Ectodermal cell (in vitro differentiated cells): ENCODE data around the gene BMP2K.

Source experiments
- H3K27ac ChIP-seq: 2 replicates; pipeline ENCODE4 v1.7.0; 2013; ENCODE audit warnings: mild to moderate bottlenecking, low read depth, low read length; ENCODE audit not compliant: insufficient read depth, poor library complexity, severe bottlenecking
- H3K27me3 ChIP-seq: 2 replicates; pipeline ENCODE4 v1.7.0; 2013; ENCODE audit warnings: mild to moderate bottlenecking, low read length; ENCODE audit not compliant: insufficient read depth, control insufficient read depth, poor library complexity, severe bottlenecking
- H3K36me3 ChIP-seq: one replicate; pipeline ENCODE4 v1.7.0; 2013; ENCODE audit warnings: low read length; ENCODE audit not compliant: control insufficient read depth, insufficient read depth
- H3K4me1 ChIP-seq: one replicate; pipeline ENCODE4 v1.7.0; 2013; ENCODE audit warnings: low read length; ENCODE audit not compliant: control insufficient read depth, insufficient read depth
- H3K4me3 ChIP-seq: 2 replicates; pipeline ENCODE4 v1.7.0; 2013; ENCODE audit warnings: low read depth, low read length, control low read depth; ENCODE audit not compliant: insufficient read depth
- H3K9me3 ChIP-seq: 2 replicates; pipeline ENCODE4 v1.7.0; 2013; ENCODE audit warnings: mild to moderate bottlenecking, low read length, moderate library complexity; ENCODE audit not compliant: control insufficient read depth
- WGBS, 2 experiments: methylation state at CpG; one replicate each; pipeline ENCODE4 v1.1.7; 2013; ENCODE audit warnings: missing lambda C conversion rate in 2 of 2; 5-methylcytosine and 5-hydroxymethylcytosine counted together

The BMP2K gene

GRCh38 chr4:78763763-78764387 is 12.3 kb upstream of the BMP2K start:
- Histone ChIP-seq H3K4me1 (no peaks in the 10 kb centered on the region), H3K4me3 (no peak overlapping the region), H3K27ac (no peak overlapping the region), H3K36me3 (no peaks in the 10 kb centered on the region), H3K27me3 (no peaks in the 10 kb centered on the region), H3K9me3 (no peaks in the 10 kb centered on the region)
- 93 to 100% methylated on average over 2 to 3 of the region's 3 CpGs for WGBS, 2 experiments

DNA sequence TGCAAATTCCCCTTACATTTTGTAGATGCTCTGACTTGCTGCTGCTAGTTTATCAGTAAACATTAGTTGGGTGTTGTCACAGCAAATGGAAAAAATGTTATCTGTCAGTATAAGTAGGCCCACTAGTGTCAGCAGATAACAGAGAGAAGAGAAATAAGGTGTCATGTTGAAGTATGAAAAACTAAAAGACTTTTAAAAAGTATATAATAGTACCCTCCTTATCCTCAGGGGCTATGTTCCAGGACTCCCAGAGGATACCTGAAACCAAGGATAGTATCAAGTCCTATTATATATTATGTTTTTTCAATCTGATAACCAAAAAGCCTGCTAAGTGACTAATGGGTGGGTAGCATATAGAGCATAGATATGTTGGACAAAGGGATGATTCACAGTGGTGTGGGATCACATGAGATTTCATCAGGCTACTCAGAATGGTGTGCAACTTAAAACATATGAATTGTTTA is 11.6 kb upstream of the BMP2K start:
- H3K27ac ChIP-seq, result no peak overlapping the region
- no peaks in the 10 kb centered on the region for H3K9me3 ChIP-seq
- H3K4me3 ChIP-seq, result no peak overlapping the region
- H3K4me1 ChIP-seq, result no peaks in the 10 kb centered on the region
- H3K27me3 ChIP-seq, result no peaks in the 10 kb centered on the region
- no peaks in the 10 kb centered on the region for H3K36me3 ChIP-seq

DNA sequence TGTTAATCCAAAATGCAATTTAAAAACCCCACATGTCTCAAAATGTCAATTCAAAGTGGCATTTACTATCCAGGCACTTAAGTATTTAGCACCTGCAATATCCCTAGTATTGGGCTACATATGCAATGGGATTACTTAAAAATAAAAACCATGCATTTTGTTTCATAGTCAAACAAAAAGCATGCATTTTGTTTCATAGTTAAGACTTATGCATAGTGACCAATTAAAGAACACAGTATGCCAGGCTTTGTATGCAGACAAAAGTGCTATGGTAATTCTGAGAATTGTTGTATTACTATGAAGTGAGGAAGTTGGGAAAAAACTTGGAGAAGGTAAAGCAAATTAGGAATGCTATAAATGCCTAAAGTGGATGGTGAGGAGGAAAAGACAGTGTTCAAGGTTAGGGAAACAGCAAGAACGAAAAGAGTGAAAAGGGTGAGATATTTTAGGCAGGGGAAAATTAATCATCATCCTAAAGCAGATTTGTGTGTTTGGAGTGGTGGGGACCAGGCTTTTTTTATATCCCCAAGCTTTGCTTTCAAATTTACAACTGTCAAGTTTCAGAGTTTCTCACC is 10.6 kb upstream of the BMP2K start:
- Histone ChIP-seq H3K9me3 (no peaks in the 10 kb centered on the region), H3K36me3 (no peaks in the 10 kb centered on the region), H3K4me1 (no peaks in the 10 kb centered on the region), H3K27me3 (no peaks in the 10 kb centered on the region), H3K27ac (no peak overlapping the region), H3K4me3 (no peak overlapping the region)
- 76 to 82% methylated on average over 1 of the region's 1 CpG for WGBS, 2 experiments

GRCh38 chr4:78766026-78766425 is 10.1 kb upstream of the BMP2K start:
- no peaks in the 10 kb centered on the region for H3K9me3 ChIP-seq
- 89 to 93% methylated on average over 2 of the region's 3 CpGs for WGBS, 2 experiments
- H3K4me3 ChIP-seq, result no peak overlapping the region
- no peaks in the 10 kb centered on the region for H3K27me3 ChIP-seq
- no peak overlapping the region for H3K27ac ChIP-seq
- no peaks in the 10 kb centered on the region for H3K4me1 ChIP-seq
- no peaks in the 10 kb centered on the region for H3K36me3 ChIP-seq

GRCh38 chr4:78766650-78767049 is 9.5 kb upstream of the BMP2K start:
- 91 to 96% methylated on average over 5 of the region's 5 CpGs for WGBS, 2 experiments
- H3K27me3 ChIP-seq, result no peaks in the 10 kb centered on the region
- no peak overlapping the region for H3K4me3 ChIP-seq
- no peaks in the 10 kb centered on the region for H3K4me1 ChIP-seq
- no peaks in the 10 kb centered on the region for H3K36me3 ChIP-seq
- no peak overlapping the region for H3K27ac ChIP-seq
- no peaks in the 10 kb centered on the region for H3K9me3 ChIP-seq

- H3K27ac ChIP-seq, result no peak overlapping the region
- no peaks in the 10 kb centered on the region for H3K4me1 ChIP-seq
- no peaks in the 10 kb centered on the region for H3K9me3 ChIP-seq
- no peaks in the 10 kb centered on the region for H3K36me3 ChIP-seq
- no peak overlapping the region for H3K4me3 ChIP-seq
- H3K27me3 ChIP-seq, result no peaks in the 10 kb centered on the region
Observed at GRCh38 chr4:78767350-78767749, 8.8 kb upstream of the BMP2K start.

DNA sequence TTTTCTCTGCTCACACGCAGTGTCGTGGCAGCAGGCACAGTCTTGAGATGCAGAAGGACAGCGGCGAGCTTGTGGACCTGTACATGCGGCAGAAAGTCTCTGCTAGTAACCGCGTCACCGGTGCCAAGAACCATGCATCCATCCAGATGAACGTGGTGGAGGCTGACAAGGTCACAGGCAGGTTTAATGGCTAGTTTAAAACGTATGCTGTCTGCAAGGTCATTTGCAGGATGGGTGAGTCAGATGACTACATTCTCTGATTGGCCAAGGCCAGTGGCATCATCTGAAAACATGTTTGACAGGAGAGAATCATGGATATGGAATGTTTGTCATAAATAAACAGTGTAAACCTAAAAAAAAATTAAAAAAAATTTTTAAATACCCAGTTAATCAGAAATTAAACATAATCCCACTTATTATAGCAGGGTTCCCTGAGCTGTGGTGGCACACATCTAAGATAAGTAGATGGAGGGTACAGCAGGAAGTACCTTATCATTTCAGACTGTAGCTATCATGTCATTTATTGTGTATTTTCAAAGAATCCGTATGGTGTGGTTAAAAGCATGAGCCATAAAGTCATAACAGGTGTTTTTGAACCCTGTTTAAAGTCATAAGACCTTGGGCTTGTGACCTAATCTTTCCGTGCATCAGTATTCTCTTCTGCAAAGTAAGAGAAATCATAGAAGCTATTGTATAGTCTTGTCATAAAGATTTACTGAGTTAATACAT is 7.5 kb upstream of the BMP2K start:
- Histone ChIP-seq H3K36me3 (no peaks in the 10 kb centered on the region), H3K27ac (no peak overlapping the region), H3K27me3 (no peaks in the 10 kb centered on the region), H3K9me3 (no peaks in the 10 kb centered on the region), H3K4me1 (no peaks in the 10 kb centered on the region), H3K4me3 (no peak overlapping the region)
- WGBS, 2 experiments, result 89% methylated on average over 12 of the region's 12 CpGs

GRCh38 chr4:78770091-78770642 is 6.0 kb upstream of the BMP2K start:
- 93 to 96% methylated on average over 3 of the region's 3 CpGs for WGBS, 2 experiments
- H3K4me3 ChIP-seq, result no peak overlapping the region
- no peak overlapping the region for H3K27ac ChIP-seq
- H3K9me3 ChIP-seq, result no peaks in the 10 kb centered on the region
- H3K36me3 ChIP-seq, result no peaks in the 10 kb centered on the region
- H3K27me3 ChIP-seq, result no peaks in the 10 kb centered on the region
- H3K4me1 ChIP-seq, result peaks cover 3% of the 10 kb centered on the region

- Histone ChIP-seq H3K27me3 (no peaks in the 10 kb centered on the region), H3K36me3 (no peaks in the 10 kb centered on the region), H3K9me3 (no peaks in the 10 kb centered on the region), H3K27ac (no peak overlapping the region), H3K4me3 (no peak overlapping the region), H3K4me1 (peaks cover 3% of the 10 kb centered on the region)
- 86 to 87% methylated on average over 4 of the region's 4 CpGs for WGBS, 2 experiments
Observed at GRCh38 chr4:78772526-78773091, 3.5 kb upstream of the BMP2K start.

DNA sequence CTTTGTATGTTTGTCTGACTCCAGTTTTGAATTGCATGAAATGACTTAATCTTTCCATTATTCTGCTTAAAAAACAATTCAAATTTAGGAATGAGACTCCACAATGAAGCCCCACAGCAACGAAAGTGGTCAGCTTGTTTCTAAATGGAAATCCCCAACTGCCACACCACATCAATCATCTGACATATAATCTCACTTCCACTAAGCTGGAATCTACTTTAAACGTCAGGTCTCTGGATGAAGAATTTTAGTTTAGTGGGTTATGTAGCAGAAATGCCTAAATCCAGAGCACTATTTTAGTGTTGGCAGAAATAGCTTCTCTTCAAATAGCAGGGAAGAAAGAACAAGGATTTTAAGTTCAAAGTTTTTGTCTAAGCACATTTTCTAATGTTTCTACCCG is 1.7 kb upstream of the BMP2K start:
- Histone ChIP-seq H3K9me3 (no peaks in the 10 kb centered on the region), H3K4me3 (no peak overlapping the region), H3K4me1 (peaks cover 5% of the 10 kb centered on the region), H3K36me3 (no peaks in the 10 kb centered on the region), H3K27me3 (no peaks in the 10 kb centered on the region), H3K27ac (no peak overlapping the region)
- WGBS, 2 experiments, result 96 to 98% methylated on average over 2 of the region's 3 CpGs
